ENCODE results near the gene HOXB1.

The HOXB1 gene

DNA sequence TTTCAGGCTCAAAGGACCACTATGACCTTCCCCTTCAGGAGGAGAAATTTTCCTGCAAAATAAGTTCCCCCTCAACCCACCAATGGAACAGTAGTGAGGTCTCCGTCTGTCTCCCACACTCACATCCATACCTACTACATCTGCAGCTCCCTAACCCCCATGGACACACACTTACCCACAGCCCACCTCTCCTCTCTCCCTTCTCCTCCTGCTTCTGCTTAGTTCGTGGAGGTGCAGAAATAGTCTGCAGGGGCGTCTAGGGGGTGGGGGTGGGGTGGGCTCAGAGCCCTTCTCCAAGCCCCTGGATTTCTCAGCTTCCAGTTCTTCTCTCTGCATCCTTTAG, 38.4 kb upstream of the HOXB1 start:
- no peak overlapping the region for H3K9ac ChIP-seq (ENCODE audit: low read length)
- H3K4me1 ChIP-seq (ENCODE audit: insufficient read depth, low read length, severe bottlenecking) = no peaks in the 10 kb centered on the region
- no peak overlapping the region for H3K4me2 ChIP-seq (ENCODE audit: low read length)
- H3K4me3 ChIP-seq (ENCODE audit: low read depth, low read length, poor library complexity, severe bottlenecking) = no peak overlapping the region
- no peaks in the 10 kb centered on the region for H3K9me2 ChIP-seq (ENCODE audit: low read depth, low read length)
- no peaks in the 10 kb centered on the region for H4K20me1 ChIP-seq (ENCODE audit: insufficient read depth, low read length)
- no peak overlapping the region for H3K27ac ChIP-seq (ENCODE audit: low read depth, low read length, poor library complexity, severe bottlenecking)
- H3F3A ChIP-seq (ENCODE audit: insufficient read depth, low read length) = no peaks in the 10 kb centered on the region
- H3K79me2 ChIP-seq (ENCODE audit: insufficient read depth, low read length) = no peaks in the 10 kb centered on the region
- H2AFZ ChIP-seq (ENCODE audit: low read length) = no peak overlapping the region
- TF ChIP-seq, protein P1, sequence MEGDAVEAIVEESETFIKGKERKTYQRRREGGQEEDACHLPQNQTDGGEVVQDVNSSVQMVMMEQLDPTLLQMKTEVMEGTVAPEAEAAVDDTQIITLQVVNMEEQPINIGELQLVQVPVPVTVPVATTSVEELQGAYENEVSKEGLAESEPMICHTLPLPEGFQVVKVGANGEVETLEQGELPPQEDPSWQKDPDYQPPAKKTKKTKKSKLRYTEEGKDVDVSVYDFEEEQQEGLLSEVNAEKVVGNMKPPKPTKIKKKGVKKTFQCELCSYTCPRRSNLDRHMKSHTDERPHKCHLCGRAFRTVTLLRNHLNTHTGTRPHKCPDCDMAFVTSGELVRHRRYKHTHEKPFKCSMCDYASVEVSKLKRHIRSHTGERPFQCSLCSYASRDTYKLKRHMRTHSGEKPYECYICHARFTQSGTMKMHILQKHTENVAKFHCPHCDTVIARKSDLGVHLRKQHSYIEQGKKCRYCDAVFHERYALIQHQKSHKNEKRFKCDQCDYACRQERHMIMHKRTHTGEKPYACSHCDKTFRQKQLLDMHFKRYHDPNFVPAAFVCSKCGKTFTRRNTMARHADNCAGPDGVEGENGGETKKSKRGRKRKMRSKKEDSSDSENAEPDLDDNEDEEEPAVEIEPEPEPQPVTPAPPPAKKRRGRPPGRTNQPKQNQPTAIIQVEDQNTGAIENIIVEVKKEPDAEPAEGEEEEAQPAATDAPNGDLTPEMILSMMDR (IDR thresholded peaks at IDR 0.05; ENCODE audit: low read length) = no peak
- no peak for TF ChIP-seq EZH2 (IDR thresholded peaks at IDR 0.05; ENCODE audit: borderline replicate concordance, low read length)
- no peaks in the 10 kb centered on the region for H3K9me3 ChIP-seq (ENCODE audit: low read length)
- H3K27me3 ChIP-seq (ENCODE audit: insufficient read depth, low read length) = no peaks in the 10 kb centered on the region
- H3K36me3 ChIP-seq (ENCODE audit: insufficient read depth, low read length) = no peaks in the 10 kb centered on the region

DNA sequence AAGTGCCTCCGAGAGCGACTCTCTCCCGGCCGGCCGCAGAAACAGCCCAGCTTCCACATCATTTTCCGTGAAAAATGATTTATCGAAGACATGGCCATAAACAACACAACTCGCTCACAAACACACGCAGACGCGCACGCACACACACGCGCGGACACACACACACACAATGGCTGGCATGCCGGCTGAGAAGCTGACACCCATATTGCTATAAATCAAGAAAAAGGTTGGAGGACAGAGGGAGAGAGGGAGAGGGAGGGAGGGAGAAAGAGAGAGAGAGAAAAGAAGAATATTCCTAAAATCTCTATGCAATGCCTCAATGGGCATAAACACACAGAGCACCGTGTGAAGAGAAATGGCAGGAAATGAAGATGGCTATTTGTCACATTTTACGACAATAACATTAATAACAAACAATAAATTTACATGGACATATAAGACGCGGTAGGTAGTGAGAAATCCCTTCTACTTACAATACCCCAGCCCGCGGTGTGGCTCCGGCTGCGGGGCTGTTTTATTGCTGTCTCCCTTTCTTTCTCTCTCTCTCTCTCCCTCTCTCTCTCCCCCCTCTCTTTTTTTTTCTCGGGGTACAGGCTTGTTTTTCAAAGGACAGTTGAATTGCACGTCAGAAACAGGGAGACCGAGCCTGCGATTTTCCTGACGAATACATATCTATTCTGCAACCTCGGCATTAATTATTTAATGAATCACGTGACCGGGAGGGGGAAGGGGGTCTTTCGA, 37.9 kb upstream of the HOXB1 start:
- Histone ChIP-seq H3K27me3 (ENCODE audit: insufficient read depth, low read length) (no peaks in the 10 kb centered on the region), H3K9ac (ENCODE audit: low read length) (no peak overlapping the region), H2AFZ (ENCODE audit: low read length) (no peak overlapping the region), H3K27ac (ENCODE audit: low read depth, low read length, poor library complexity, severe bottlenecking) (no peak overlapping the region), H3K4me3 (ENCODE audit: low read depth, low read length, poor library complexity, severe bottlenecking) (no peak overlapping the region), H3K79me2 (ENCODE audit: insufficient read depth, low read length) (no peaks in the 10 kb centered on the region), H3K9me2 (ENCODE audit: low read depth, low read length) (no peaks in the 10 kb centered on the region), H3F3A (ENCODE audit: insufficient read depth, low read length) (no peaks in the 10 kb centered on the region), H4K20me1 (ENCODE audit: insufficient read depth, low read length) (no peaks in the 10 kb centered on the region), H3K9me3 (ENCODE audit: low read length) (no peaks in the 10 kb centered on the region), H3K4me2 (ENCODE audit: low read length) (no peak overlapping the region), H3K36me3 (ENCODE audit: insufficient read depth, low read length) (no peaks in the 10 kb centered on the region), H3K4me1 (ENCODE audit: insufficient read depth, low read length, severe bottlenecking) (no peaks in the 10 kb centered on the region)
- TF ChIP-seq, protein P1 (IDR thresholded peaks at IDR 0.05; ENCODE audit: low read length) = no peak
- no peak for TF ChIP-seq EZH2 (IDR thresholded peaks at IDR 0.05; ENCODE audit: borderline replicate concordance, low read length)

DNA sequence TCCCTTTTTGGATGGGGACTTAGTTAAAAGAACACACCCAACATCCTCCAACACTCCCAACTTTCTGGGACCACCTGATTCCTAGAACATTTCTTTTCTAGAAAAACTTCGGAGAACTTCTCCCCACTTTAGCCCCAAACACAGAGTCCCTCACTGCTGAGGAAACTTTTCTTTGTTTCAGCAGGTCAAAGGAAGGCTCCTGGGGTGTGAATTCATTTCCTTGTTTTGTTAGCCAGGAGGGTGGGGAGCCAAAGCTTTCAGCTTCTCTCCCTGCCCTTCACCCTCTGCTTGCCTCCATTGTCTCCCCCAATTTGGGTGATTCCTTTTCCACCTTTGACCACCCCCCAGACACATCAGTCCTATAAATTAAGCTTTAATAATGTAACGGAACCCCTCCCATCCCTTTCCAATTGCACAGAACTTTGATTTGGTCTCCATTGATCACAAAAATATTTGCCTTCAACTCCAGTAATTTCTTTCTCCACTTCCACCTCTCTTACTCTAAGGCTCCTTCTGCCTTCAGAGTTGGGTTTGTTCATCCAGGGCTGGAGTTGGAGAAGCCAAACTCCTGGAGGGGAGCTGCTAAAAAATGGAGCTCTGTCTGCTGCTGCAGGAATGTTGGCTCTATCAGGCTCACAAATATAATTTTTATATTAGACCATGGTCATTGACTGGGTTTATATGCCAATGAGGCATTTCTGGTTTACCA, 37.0 kb upstream of the HOXB1 start:
- Histone ChIP-seq H3K79me2 (ENCODE audit: insufficient read depth, low read length) (no peaks in the 10 kb centered on the region), H3K9ac (ENCODE audit: low read length) (no peak overlapping the region), H4K20me1 (ENCODE audit: insufficient read depth, low read length) (no peaks in the 10 kb centered on the region), H3K27ac (ENCODE audit: low read depth, low read length, poor library complexity, severe bottlenecking) (no peak overlapping the region), H3F3A (ENCODE audit: insufficient read depth, low read length) (no peaks in the 10 kb centered on the region), H3K36me3 (ENCODE audit: insufficient read depth, low read length) (no peaks in the 10 kb centered on the region), H3K4me3 (ENCODE audit: low read depth, low read length, poor library complexity, severe bottlenecking) (no peak overlapping the region), H3K9me3 (ENCODE audit: low read length) (no peaks in the 10 kb centered on the region), H3K27me3 (ENCODE audit: insufficient read depth, low read length) (no peaks in the 10 kb centered on the region), H3K4me2 (ENCODE audit: low read length) (no peak overlapping the region), H2AFZ (ENCODE audit: low read length) (no peak overlapping the region), H3K9me2 (ENCODE audit: low read depth, low read length) (no peaks in the 10 kb centered on the region), H3K4me1 (ENCODE audit: insufficient read depth, low read length, severe bottlenecking) (no peaks in the 10 kb centered on the region)
- TF ChIP-seq EZH2 (IDR thresholded peaks at IDR 0.05; ENCODE audit: borderline replicate concordance, low read length) = no peak
- TF ChIP-seq, protein P1 (IDR thresholded peaks at IDR 0.05; ENCODE audit: low read length) = no peak
